ENCODE measurements around the gene PIGO. TPM values are rescaled to one million over a fixed set of nuclear protein-coding genes. Genes with fewer than 3 reads are reported as not detected.
A peak's percentile ranks its signal among the peaks of the same experiment; 100 is the strongest.

Gene PIGO
- total RNA-seq, 2 experiments from 2014 or later: 22.8 to 23.7 TPM

- no peaks in the 10 kb centered on the region for H3K27me3 Mint-ChIP-seq (ENCODE audit: low read depth)
- CTCF ChIA-PET: interaction anchor here (1.7 to 4.2 kb wide), 2 partner anchors 19 to 177 kb away, joined by 7 to 37 read pairs; partner anchors contain the start of gene PIGO
- H3K9me3 Mint-ChIP-seq: no peaks in the 10 kb centered on the region
- H3K27ac Mint-ChIP-seq: no peak overlapping the region
- no peak overlapping the region for H3K4me3 Mint-ChIP-seq
- peaks cover 37% of the 10 kb centered on the region for H3K36me3 Mint-ChIP-seq (ENCODE audit: low read depth)
- DNase-seq: no peak
- peaks cover 36% of the 10 kb centered on the region for H3K4me1 Mint-ChIP-seq (ENCODE audit: low read depth)
- intact Hi-C loops (cut with micrococcal nuclease): loop anchor here (10.0 kb wide), 1 partner anchor 752 kb away; the partner anchor contains the start of genes KIF24 and NUDT2
These were observed 19.5 kb downstream of the PIGO start for GRCh38 chr9:35076848-35077247.

GRCh38 chr9:35075358-35075757, 21.0 kb downstream of the PIGO start:
- Mint-ChIP-seq H3K27me3 (ENCODE audit: low read depth) (no peaks in the 10 kb centered on the region), H3K4me1 (ENCODE audit: low read depth) (peaks cover 43% of the 10 kb centered on the region), H3K36me3 (ENCODE audit: low read depth) (peaks cover 49% of the 10 kb centered on the region), H3K9me3 (no peaks in the 10 kb centered on the region), H3K27ac (no peak overlapping the region), H3K4me3 (no peak overlapping the region)
- no peak for DNase-seq
- intact Hi-C loops (cut with micrococcal nuclease): loop anchor here (10.0 kb wide), 1 partner anchor 751 kb away; the partner anchor contains the start of genes KIF24 and NUDT2
- CTCF ChIA-PET: no interaction called here

- Mint-ChIP-seq H3K27ac (no peak overlapping the region), H3K9me3 (no peaks in the 10 kb centered on the region), H3K36me3 (ENCODE audit: low read depth) (peaks cover 53% of the 10 kb centered on the region), H3K4me1 (ENCODE audit: low read depth) (peaks cover 45% of the 10 kb centered on the region), H3K27me3 (ENCODE audit: low read depth) (no peaks in the 10 kb centered on the region), H3K4me3 (no peak overlapping the region)
- CTCF ChIA-PET: no interaction called here
- intact Hi-C loops (cut with micrococcal nuclease): loop anchor here (5.0 to 10.0 kb wide), 2 partner anchors 427 to 750 kb away; partner anchors contain the start of genes GALT, KIF24 and NUDT2
- no peak for DNase-seq
These were observed 21.6 kb downstream of the PIGO start for GRCh38 chr9:35074791-35075190.

GRCh38 chr9:35074141-35074540, 22.2 kb downstream of the PIGO start:
- Mint-ChIP-seq H3K4me1 (ENCODE audit: low read depth) (peaks cover 50% of the 10 kb centered on the region), H3K9me3 (no peaks in the 10 kb centered on the region), H3K27me3 (ENCODE audit: low read depth) (no peaks in the 10 kb centered on the region), H3K4me3 (no peak overlapping the region), H3K27ac (no peak overlapping the region), H3K36me3 (ENCODE audit: low read depth) (peaks cover 55% of the 10 kb centered on the region)
- intact Hi-C loops (cut with micrococcal nuclease): loop anchor here (5.0 to 10.0 kb wide), 2 partner anchors 427 to 749 kb away; partner anchors contain the start of genes GALT, KIF24 and NUDT2
- CTCF ChIA-PET: no interaction called here
- DNase-seq: no peak

GRCh38 chr9:35073279-35073612, 23.1 kb downstream of the PIGO start:
- no peak for DNase-seq
- CTCF ChIA-PET: no interaction called here
- H3K27ac Mint-ChIP-seq: peak overlapping the region; percentile 96
- H3K4me3 Mint-ChIP-seq: peak overlapping the region; percentile 92
- H3K4me1 Mint-ChIP-seq (ENCODE audit: low read depth): peaks cover 50% of the 10 kb centered on the region
- intact Hi-C loops (cut with micrococcal nuclease): loop anchor here (2.0 to 10.0 kb wide), 3 partner anchors 408 to 748 kb away; partner anchors contain the start of genes GALT, KIF24 and NUDT2
- no peaks in the 10 kb centered on the region for H3K9me3 Mint-ChIP-seq
- no peaks in the 10 kb centered on the region for H3K27me3 Mint-ChIP-seq (ENCODE audit: low read depth)
- peaks cover 58% of the 10 kb centered on the region for H3K36me3 Mint-ChIP-seq (ENCODE audit: low read depth)

GRCh38 chr9:35072461-35073278, 23.7 kb downstream of the PIGO start, which contains the start of gene VCP:
Gene VCP (minus strand): TSS chr9:35072625. CDS start chr9:35072353, 272 bp downstream.
- intact Hi-C loops (cut with micrococcal nuclease): loop anchor here (1.0 to 10.0 kb wide), 9 partner anchors 8 to 748 kb away; partner anchors contain the start of genes DNAI1, DNAJB5, FAM219A and GALT
- CTCF ChIA-PET: interaction anchor here (0.5 to 5.1 kb wide), 3 partner anchors 21 to 498 kb away, joined by 3 to 30 read pairs (median 16); partner anchors contain the start of gene PIGO

GRCh38 chr9:35071814-35072460, 24.5 kb downstream of the PIGO start:
- no peaks in the 10 kb centered on the region for H3K27me3 Mint-ChIP-seq (ENCODE audit: low read depth)
- intact Hi-C loops (cut with micrococcal nuclease): loop anchor here (1.0 to 10.0 kb wide), 10 partner anchors 8 to 747 kb away; partner anchors contain the start of genes CREB3, DNAI1, DNAJB5 and FAM219A
- H3K4me3 Mint-ChIP-seq: peak overlapping the region; percentile 92
- peak overlapping the region; percentile 96 for H3K27ac Mint-ChIP-seq
- no peaks in the 10 kb centered on the region for H3K9me3 Mint-ChIP-seq
- peaks cover 57% of the 10 kb centered on the region for H3K4me1 Mint-ChIP-seq (ENCODE audit: low read depth)
- peaks cover 63% of the 10 kb centered on the region for H3K36me3 Mint-ChIP-seq (ENCODE audit: low read depth)
- CTCF ChIA-PET: interaction anchor here (0.6 to 5.1 kb wide), 9 partner anchors 8 to 172 kb away, joined by 3 to 30 read pairs (median 3); partner anchors contain the start of gene PIGO
- peak; percentile 77 for DNase-seq

More at GRCh38 chr9:35072461-35073278, 23.7 kb downstream of the PIGO start, which contains the start of gene VCP:
- Mint-ChIP-seq H3K9me3 (no peaks in the 10 kb centered on the region), H3K36me3 (ENCODE audit: low read depth) (peaks cover 59% of the 10 kb centered on the region), H3K27ac (peak within 1 kb of the TSS; percentile 96), H3K4me1 (ENCODE audit: low read depth) (peaks cover 51% of the 10 kb centered on the region), H3K27me3 (ENCODE audit: low read depth) (no peaks in the 10 kb centered on the region), H3K4me3 (peak within 1 kb of the TSS; percentile 92)
- peak; percentile 99 for DNase-seq

- CTCF ChIA-PET: interaction anchor here (0.6 to 5.1 kb wide), 9 partner anchors 9 to 172 kb away, joined by 3 to 30 read pairs (median 3); partner anchors contain the start of gene PIGO
- Mint-ChIP-seq H3K4me1 (ENCODE audit: low read depth) (peaks cover 61% of the 10 kb centered on the region), H3K36me3 (ENCODE audit: low read depth) (peaks cover 66% of the 10 kb centered on the region)
These were observed 25.3 kb downstream of the PIGO start for GRCh38 chr9:35070823-35071813.

GRCh38 chr9:35069020-35069419, 27.4 kb downstream of the PIGO start:
- H3K9me3 Mint-ChIP-seq: no peaks in the 10 kb centered on the region
- peaks cover 61% of the 10 kb centered on the region for H3K36me3 Mint-ChIP-seq (ENCODE audit: low read depth)
- H3K27me3 Mint-ChIP-seq (ENCODE audit: low read depth): no peaks in the 10 kb centered on the region
- intact Hi-C loops (cut with micrococcal nuclease): no loop called here
- H3K27ac Mint-ChIP-seq: no peak overlapping the region
- peaks cover 60% of the 10 kb centered on the region for H3K4me1 Mint-ChIP-seq (ENCODE audit: low read depth)
- DNase-seq: no peak
- peak overlapping the region; percentile 21 for H3K4me3 Mint-ChIP-seq
- CTCF ChIA-PET: interaction anchor here (0.6 to 5.1 kb wide), 4 partner anchors 18 to 169 kb away, joined by 4 to 30 read pairs (median 6); partner anchors contain the start of gene PIGO

More at GRCh38 chr9:35070823-35071813, 25.3 kb downstream of the PIGO start:
- Mint-ChIP-seq H3K9me3 (no peaks in the 10 kb centered on the region), H3K27ac (peak overlapping the region; percentile 96), H3K27me3 (ENCODE audit: low read depth) (no peaks in the 10 kb centered on the region), H3K4me3 (peak overlapping the region; percentile 92)
- intact Hi-C loops (cut with micrococcal nuclease): loop anchor here (1.0 to 10.0 kb wide), 3 partner anchors 424 to 746 kb away; partner anchors contain the start of genes CREB3, GALT, KIF24 and NUDT2
- DNase-seq: peak; percentile 49

GRCh38 chr9:35067056-35067455, 29.3 kb downstream of the PIGO start:
- Mint-ChIP-seq H3K9me3 (no peaks in the 10 kb centered on the region), H3K36me3 (ENCODE audit: low read depth) (peaks cover 73% of the 10 kb centered on the region), H3K27ac (peak overlapping the region; percentile 62), H3K27me3 (ENCODE audit: low read depth) (no peaks in the 10 kb centered on the region), H3K4me3 (no peak overlapping the region), H3K4me1 (ENCODE audit: low read depth) (peaks cover 45% of the 10 kb centered on the region)
- intact Hi-C loops (cut with micrococcal nuclease): no loop called here
- DNase-seq: no peak
- CTCF ChIA-PET: interaction anchor here (1.3 to 2.0 kb wide), 2 partner anchors 16 to 168 kb away, joined by 5 to 6 read pairs; no protein-coding TSS in a partner anchor

Measured in activated naive CD4-positive, alpha-beta T cell treated with anti-CD3 and anti-CD28 coated beads for 36 hours (primary cell).